GM10248 (cell line): ENCODE data around the gene SYT15.

Source experiments
- CTCF ChIA-PET: fragments of 300-600 bp; sonication (Branson Sonifier 250); formaldehyde crosslinking; extraction: SDS; loops from one replicate; lab custom pipeline; 2021; ENCODE audit warnings: antibody characterized with exemption; lab: Yijun Ruan, JAX
- POLR2A ChIA-PET: fragments of 350-650 bp; sonication (Branson Sonifier 250); formaldehyde crosslinking; extraction: SDS; loops from one replicate; lab custom pipeline; 2020; ENCODE audit warnings: antibody characterized with exemption; lab: Yijun Ruan, JAX
- DNase-seq: peaks from one replicate; pipeline ENCODE4 v3.0.0; 2012; ENCODE audit errors: extremely low spot score
- TF ChIP-seq, protein P1 (sequence below): IDR thresholded peaks from 2 replicates; pipeline ENCODE4 v1.5.1; 2012; ENCODE audit warnings: mild to moderate bottlenecking, low read depth; ENCODE audit errors: extremely low read depth, missing control alignments, control extremely low read depth

SYT15 gene

GRCh38 chr10:46549171-46550075 lies 29.5 kb upstream of the SYT15 start:
- CTCF ChIA-PET: interaction anchor here (1.6 kb wide), 1 partner anchor 11 kb away, joined by 7 read pairs; no protein-coding TSS in a partner anchor
- TF ChIP-seq, protein P1, sequence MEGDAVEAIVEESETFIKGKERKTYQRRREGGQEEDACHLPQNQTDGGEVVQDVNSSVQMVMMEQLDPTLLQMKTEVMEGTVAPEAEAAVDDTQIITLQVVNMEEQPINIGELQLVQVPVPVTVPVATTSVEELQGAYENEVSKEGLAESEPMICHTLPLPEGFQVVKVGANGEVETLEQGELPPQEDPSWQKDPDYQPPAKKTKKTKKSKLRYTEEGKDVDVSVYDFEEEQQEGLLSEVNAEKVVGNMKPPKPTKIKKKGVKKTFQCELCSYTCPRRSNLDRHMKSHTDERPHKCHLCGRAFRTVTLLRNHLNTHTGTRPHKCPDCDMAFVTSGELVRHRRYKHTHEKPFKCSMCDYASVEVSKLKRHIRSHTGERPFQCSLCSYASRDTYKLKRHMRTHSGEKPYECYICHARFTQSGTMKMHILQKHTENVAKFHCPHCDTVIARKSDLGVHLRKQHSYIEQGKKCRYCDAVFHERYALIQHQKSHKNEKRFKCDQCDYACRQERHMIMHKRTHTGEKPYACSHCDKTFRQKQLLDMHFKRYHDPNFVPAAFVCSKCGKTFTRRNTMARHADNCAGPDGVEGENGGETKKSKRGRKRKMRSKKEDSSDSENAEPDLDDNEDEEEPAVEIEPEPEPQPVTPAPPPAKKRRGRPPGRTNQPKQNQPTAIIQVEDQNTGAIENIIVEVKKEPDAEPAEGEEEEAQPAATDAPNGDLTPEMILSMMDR: no peak
- no peak for DNase-seq
- POLR2A ChIA-PET: no interaction called here

- CTCF ChIA-PET: interaction anchor here (1.0 to 1.2 kb wide), 2 partner anchors 13 to 20 kb away, joined by 3 read pairs; no protein-coding TSS in a partner anchor
- TF ChIP-seq, protein P1: no peak
- POLR2A ChIA-PET: no interaction called here
- no peak for DNase-seq
Measured at GRCh38 chr10:46550076-46550790, 28.7 kb upstream of the SYT15 start.

DNA sequence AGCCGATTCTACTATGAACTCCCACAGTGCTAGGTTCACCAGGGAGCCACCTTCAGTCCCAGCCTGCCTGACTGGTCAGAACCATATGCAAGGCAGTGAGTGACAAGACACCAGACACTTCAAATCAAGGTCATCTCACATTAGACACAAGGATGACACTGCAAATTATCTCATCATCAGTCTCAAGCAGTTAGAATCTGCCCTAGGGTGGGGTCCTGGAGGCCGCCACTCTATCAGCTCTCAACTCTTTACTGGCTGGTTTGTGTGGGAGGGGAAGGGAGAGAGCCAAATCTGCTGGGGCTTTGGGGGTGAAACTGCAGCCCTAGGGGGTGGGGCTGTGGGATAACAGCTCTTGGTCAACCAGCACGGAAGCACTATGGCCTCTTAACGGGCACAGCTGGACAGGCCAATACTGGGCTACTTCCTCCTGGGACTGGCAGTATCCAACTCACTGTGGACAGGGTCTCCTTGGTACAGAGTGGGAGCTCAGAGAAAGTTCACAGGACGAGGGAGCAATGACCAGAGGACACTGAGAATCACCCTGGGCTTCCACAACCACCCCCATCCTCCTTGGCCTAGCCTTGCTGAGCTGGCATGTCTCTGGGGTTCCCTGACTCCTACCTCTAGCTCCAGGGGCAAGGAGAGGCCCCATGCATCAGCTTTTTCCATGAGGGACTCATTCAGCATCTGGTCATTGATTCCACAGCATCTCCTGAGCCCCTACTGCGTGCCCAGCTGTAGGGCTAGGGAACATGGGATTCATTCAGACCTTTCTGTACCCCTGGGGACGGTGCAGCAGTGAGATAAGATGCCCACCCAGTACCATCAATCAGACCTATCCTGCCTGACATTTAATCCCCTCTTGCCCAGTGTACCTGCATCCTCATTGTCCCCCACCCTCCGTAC lies 27.9 kb upstream of the SYT15 start:
- CTCF ChIA-PET: interaction anchor here (1.0 to 1.5 kb wide), 3 partner anchors 13 to 1316 kb away, joined by 3 to 4 read pairs (median 3); no protein-coding TSS in a partner anchor
- TF ChIP-seq, protein P1: no peak
- no peak for DNase-seq
- POLR2A ChIA-PET: no interaction called here

- ChIA-PET POLR2A (no interaction called here), CTCF (interaction anchor here (0.7 to 1.5 kb wide), 6 partner anchors 8 to 1317 kb away, joined by 3 to 8 read pairs (median 4); no protein-coding TSS in a partner anchor)
- no peak for DNase-seq
- TF ChIP-seq, protein P1: no peak
Measured at GRCh38 chr10:46551701-46552525, 27.0 kb upstream of the SYT15 start.

GRCh38 chr10:46552526-46553237 lies 26.2 kb upstream of the SYT15 start:
- TF ChIP-seq, protein P1: no peak
- ChIA-PET CTCF (interaction anchor here (0.7 to 1.5 kb wide), 6 partner anchors 8 to 1318 kb away, joined by 3 to 8 read pairs (median 4); no protein-coding TSS in a partner anchor), POLR2A (no interaction called here)
- DNase-seq: no peak
